Natural killer cell treated with Interleukin-12 subunit alpha and Interleukin-12 subunit beta and Interleukin-15 and Interleukin-18, amount 100 ng/mL, for 72 hours (primary cell): Measurements from ENCODE around the gene ZNF213. TPM values are rescaled to one million over a fixed set of nuclear protein-coding genes. Genes with fewer than 3 reads are reported as not detected.
"Not testable (repeated sequence)": the region's sequence is repeated elsewhere in the genome, so short reads cannot be mapped to it uniquely, and the experiment has no call there.

Experiments
- ATAC-seq, 2 donors: fragments of 150-1000 bp; cut with Tn5 transposase in 1 of 2; sonication (Bioruptor Pico), chemical (Tn5 transposase) in 1 of 2; 2 replicates each; pipeline ENCODE4 v1.10.0; 2021
- DNase-seq: peaks from one replicate; pipeline ENCODE4 v3.0.0; 2022; ENCODE audit warnings: low spot score
- H3K27ac Mint-ChIP-seq, 2 donors: 1 replicate in 1 of 2; 2 replicates in 1 of 2; pipeline ENCODE4 v1.8.0; 2022; ENCODE audit warnings: mixed read lengths in 2 of 2, mild to moderate bottlenecking in 1 of 2, moderate library complexity in 1 of 2
- H3K27me3 Mint-ChIP-seq, 2 donors: 1 replicate in 1 of 2; 2 replicates in 1 of 2; pipeline ENCODE4 v1.8.0; 2022; ENCODE audit warnings: mixed read lengths in 2 of 2
- H3K36me3 Mint-ChIP-seq: one replicate; pipeline ENCODE4 v1.8.0; 2022; ENCODE audit warnings: mixed read lengths
- H3K4me1 Mint-ChIP-seq, 2 donors: 1 replicate in 1 of 2; 2 replicates in 1 of 2; pipeline ENCODE4 v1.8.0; 2022; ENCODE audit warnings: low read depth in 2 of 2, mixed read lengths in 2 of 2, mild to moderate bottlenecking in 1 of 2
- H3K4me3 Mint-ChIP-seq: one replicate; pipeline ENCODE4 v1.8.0; 2022; ENCODE audit warnings: mixed read lengths
- H3K9me3 Mint-ChIP-seq: 2 replicates; pipeline ENCODE4 v1.8.0; 2022; ENCODE audit warnings: mixed read lengths
- total RNA-seq, 2 donors: library from RNA; stranded (reverse); gene quantifications; one replicate each; pipeline ENCODE4 v1.2.3, GENCODE V29; 2022

ZNF213 gene
- total RNA-seq, 2 donors from 2014 or later, result 8.5 to 11.6 TPM

DNA sequence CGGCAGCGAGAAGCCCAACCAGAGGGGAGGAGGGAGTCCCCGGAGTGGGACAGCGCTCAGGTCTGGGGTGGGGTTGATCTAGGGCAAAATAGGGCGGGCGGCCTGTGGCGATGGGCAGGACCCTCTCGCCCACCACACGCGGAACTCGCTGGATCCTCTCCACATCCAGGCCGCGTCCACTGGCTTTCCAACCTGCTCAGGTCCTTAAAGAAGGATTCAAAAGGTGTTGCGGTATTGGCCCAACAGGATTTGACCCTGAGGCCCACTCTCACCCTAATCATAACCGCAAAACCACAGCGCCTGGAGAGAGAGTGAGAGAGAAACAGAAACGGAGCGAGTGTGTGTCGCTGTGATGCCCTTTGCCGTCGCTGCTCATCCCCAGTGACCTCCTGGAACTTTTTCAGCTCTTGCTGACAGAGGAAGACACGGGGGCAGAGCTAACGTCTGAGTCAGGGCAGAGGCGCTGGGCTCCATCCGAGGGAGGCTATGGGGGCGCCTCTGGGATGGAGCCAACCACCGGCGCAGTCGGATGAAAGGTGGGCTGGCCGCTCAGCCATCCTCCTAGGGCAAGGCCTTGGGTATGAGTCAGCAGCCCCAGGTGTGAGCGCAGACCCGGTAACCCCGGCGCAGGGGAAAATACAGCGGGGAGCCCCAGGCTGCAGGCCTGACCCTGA, 36.5 kb downstream of the ZNF213 start:
- DNase-seq (peak; percentile 63), ATAC-seq (peak; percentile 51 to 76)
- Mint-ChIP-seq H3K27ac (peak overlapping the region; percentile 74 to 86), H3K36me3 (no peaks in the 10 kb centered on the region), H3K27me3 (peaks cover 18 to 21% of the 10 kb centered on the region in 2 donors), H3K9me3 (no peaks in the 10 kb centered on the region), H3K4me3 (peak overlapping the region; percentile 83), H3K4me1 (peaks cover 25 to 31% of the 10 kb centered on the region in 2 donors)

DNA sequence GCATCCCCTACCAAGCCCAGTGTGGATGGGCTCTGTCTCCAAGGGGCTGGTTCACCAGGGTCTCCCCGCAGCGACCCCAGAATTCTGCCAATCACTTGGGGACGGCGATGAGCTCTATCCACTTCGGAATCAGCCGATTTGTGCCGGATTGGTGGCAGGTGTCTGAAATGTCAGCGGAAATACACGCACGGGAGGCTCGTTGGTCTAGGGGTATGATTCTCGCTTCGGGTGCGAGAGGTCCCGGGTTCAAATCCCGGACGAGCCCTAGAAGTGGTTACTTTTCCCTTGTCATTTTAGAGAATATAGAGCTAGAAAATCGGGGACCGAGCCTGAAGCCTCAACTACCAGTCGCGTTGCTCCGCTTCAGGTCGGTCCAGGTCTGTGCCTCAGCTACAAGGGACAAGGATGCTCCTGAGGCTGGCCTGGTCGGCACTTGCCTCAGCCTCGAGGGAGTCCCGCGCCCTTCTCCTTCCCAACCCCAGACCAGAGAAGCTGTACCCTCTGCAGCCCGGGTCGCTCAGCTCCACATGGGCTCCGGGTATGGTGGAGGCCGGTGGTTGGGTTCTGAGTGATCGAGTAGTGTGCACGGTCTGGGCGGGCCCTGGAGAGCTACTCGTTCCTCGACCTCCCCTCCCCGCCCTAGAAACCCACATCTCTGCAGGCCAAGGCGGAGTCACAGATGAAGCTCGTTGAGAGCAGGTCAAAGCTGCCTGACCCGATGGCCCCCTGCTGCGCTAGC, 37.2 kb downstream of the ZNF213 start:
- Mint-ChIP-seq H3K9me3 (no peaks in the 10 kb centered on the region), H3K36me3 (no peaks in the 10 kb centered on the region), H3K4me3 (peak overlapping the region; percentile 83), H3K27me3 (peaks cover 22% of the 10 kb centered on the region in 2 donors), H3K27ac (peak overlapping the region; percentile 74 to 86), H3K4me1 (peaks cover 25 to 31% of the 10 kb centered on the region in 2 donors)
- ATAC-seq (peak; percentile 70 to 84), DNase-seq (no peak)

DNA sequence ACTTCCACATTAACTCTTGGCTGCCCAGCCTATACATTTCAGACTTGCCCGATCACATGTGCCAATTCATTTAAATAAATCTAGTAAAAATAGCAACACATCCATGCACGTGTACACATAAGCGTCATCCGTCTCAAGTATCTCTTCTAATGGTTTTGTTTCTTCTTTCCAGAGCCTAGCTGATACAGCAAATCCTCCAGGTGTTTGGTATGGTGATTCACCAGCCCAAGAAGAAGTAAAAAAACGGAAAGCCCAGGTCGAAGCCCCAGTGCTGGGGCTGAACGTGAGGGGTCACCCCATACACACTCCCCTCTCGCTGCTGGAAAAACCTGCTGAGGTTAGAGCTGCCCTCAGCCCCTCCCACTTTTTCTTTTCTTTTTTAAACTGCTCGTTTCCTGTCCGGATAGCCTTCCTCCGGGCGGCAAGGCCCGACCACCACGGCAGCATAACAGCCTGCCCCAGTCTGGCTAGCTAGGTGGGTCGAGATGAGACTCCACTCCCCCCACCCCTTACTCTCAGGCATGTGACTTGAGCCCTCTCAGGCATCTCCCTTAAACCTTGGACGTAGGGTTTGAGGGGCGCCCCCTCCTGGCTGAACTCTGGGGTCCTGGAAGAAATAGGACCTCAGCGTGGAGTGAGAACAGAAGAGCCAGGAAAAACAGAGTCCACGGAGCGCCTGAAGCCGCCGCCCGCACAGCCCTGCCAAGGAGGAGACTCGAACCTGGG, 39.2 kb downstream of the ZNF213 start:
- Mint-ChIP-seq H3K27me3 (peaks cover 35 to 36% of the 10 kb centered on the region in 2 donors), H3K27ac (peak overlapping the region; percentile 69 to 88), H3K4me1 (peaks cover 25 to 31% of the 10 kb centered on the region in 2 donors), H3K9me3 (no peaks in the 10 kb centered on the region), H3K36me3 (no peaks in the 10 kb centered on the region), H3K4me3 (peak overlapping the region; percentile 76)
- DNase-seq (peak; percentile 62), ATAC-seq (no peak)

DNA sequence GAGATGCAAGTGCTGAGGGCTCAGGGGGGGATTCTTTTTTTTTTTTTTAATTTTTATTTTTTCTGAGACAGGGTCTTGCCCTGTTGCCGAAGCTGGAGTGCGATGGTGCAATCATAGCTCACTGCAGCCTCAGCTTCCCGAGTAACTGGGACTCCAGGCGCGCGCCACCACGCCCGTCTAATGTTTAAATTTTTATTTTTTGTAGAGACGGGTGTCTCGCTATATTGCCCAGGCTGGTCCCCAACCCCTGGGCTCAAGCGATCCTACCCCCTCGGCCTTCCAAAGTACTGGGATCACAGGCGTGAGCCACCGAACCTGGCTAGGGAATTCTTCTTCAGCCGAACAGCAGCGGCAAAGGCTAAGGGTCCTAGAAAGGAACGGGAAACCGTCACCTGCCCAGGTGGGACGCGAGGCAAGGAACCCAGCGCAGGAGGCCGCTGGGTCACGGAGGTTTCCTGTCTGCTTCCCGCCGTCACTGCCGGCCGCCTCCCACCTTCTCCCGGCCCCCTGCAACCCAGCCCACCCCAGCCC, 39.9 kb downstream of the ZNF213 start:
- ATAC-seq (no peak), DNase-seq (no peak)
- H3K4me3 Mint-ChIP-seq, result peak overlapping the region; percentile 76
- no peaks in the 10 kb centered on the region for H3K9me3 Mint-ChIP-seq
- peaks cover 25 to 31% of the 10 kb centered on the region in 2 donors for H3K4me1 Mint-ChIP-seq
- peaks cover 41 to 43% of the 10 kb centered on the region in 2 donors for H3K27me3 Mint-ChIP-seq
- no peaks in the 10 kb centered on the region for H3K36me3 Mint-ChIP-seq
- H3K27ac Mint-ChIP-seq, result peak overlapping the region; percentile 69 to 88

DNA sequence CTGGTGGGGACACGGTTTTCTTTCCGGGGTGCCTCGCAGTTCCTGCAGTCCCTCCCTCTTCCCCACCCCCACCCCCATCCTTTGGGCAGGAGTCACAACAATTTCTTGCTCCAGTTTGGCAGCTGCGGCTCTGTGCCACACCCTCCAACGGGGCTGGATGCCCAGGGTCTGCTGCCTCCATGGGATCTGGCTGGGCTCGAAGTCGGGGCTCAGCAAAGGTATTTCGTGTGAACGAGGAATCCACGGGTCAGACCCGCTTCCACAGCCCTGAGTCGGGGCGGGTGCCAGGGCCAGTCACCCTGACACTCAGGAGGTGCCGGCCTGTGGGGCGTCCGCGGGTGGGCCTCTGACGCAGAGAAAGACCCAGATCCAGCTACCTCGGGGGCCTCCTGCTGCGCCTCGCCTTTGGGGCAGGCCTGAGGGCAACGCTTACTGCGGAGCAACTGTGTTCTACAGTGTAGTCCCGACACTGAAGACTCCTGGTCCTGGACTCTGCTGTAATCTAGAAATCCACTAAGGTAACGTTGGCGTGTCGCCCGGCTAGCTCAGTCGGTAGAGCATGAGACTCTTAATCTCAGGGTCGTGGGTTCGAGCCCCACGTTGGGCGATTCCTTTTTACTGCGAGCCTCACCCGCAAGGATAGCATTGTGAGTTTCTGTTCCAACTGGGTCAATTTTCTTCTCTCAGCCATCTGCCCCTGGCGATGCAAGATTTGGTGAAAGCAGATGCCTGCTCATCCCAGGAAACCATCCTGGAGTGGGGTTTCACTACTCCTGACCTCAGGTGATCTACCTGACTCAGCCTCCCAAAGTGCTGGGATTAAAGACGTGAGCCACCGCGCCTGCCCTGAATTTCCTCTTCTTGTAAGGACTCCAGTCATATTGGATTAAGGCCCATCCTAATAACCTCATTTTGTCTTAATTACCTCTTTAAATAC, 40.6 kb downstream of the ZNF213 start:
- peak in 1 of 2 donors; percentile 36 for ATAC-seq
- peaks cover 48 to 49% of the 10 kb centered on the region in 2 donors for H3K27me3 Mint-ChIP-seq
- peaks cover 27 to 31% of the 10 kb centered on the region in 2 donors for H3K4me1 Mint-ChIP-seq
- H3K27ac Mint-ChIP-seq, result peak overlapping the region in 1 of 2 donors; percentile 41
- DNase-seq, result no peak
- peak overlapping the region; percentile 42 for H3K4me3 Mint-ChIP-seq
- no peaks in the 10 kb centered on the region for H3K36me3 Mint-ChIP-seq
- no peaks in the 10 kb centered on the region for H3K9me3 Mint-ChIP-seq

DNA sequence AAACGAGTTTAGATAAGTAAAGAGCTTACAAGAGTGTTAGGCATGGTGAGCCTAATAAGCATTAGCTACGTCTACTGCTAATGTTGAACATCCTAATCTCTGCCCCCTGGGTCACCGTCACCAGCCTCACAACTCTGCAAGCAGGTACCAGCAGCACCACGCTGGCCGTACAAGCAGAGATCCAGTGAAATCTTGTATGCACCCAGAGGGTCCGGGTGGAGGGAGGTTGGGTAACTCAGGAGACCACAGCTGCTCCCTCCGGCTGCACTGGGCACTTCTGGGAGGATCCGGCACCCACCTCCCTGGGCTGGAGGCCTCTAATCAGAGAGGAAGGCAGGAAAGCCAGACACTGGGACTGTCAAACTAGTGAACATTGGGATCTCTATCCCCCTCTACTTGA, 44.8 kb downstream of the ZNF213 start:
- no peak for ATAC-seq
- Mint-ChIP-seq H3K4me1 (peaks cover 19 to 27% of the 10 kb centered on the region in 2 donors), H3K36me3 (no peaks in the 10 kb centered on the region), H3K9me3 (no peaks in the 10 kb centered on the region), H3K27ac (no peak overlapping the region), H3K27me3 (peaks cover 49 to 62% of the 10 kb centered on the region in 2 donors), H3K4me3 (no peak overlapping the region)
- DNase-seq, result no peak

DNA sequence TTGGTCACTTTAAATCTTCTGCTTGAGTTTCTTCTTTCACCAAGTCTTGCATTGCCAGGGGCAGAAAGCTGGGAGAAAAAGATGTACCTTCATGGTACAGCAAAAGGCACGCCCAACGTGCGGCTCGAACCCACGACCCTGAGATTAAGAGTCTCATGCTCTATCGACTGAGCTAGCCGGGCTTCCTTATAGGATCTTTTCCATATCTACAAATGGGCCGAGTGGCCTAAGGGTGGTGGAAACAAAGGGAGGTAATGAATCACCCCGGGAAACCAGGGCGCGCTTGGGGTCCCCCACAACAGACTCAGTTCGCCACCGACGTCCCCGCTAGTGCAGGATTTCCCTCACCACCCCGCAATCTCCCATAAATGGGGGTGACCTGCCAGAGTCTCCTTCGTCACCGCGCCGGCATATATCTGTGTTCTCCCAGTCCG, 45.6 kb downstream of the ZNF213 start:
- no peak overlapping the region for H3K27ac Mint-ChIP-seq
- H3K9me3 Mint-ChIP-seq, result no peaks in the 10 kb centered on the region
- peaks cover 19 to 25% of the 10 kb centered on the region in 2 donors for H3K4me1 Mint-ChIP-seq
- DNase-seq (no peak), ATAC-seq (no peak)
- no peaks in the 10 kb centered on the region for H3K36me3 Mint-ChIP-seq
- H3K27me3 Mint-ChIP-seq, result peaks cover 49 to 64% of the 10 kb centered on the region in 2 donors
- H3K4me3 Mint-ChIP-seq, result no peak overlapping the region

DNA sequence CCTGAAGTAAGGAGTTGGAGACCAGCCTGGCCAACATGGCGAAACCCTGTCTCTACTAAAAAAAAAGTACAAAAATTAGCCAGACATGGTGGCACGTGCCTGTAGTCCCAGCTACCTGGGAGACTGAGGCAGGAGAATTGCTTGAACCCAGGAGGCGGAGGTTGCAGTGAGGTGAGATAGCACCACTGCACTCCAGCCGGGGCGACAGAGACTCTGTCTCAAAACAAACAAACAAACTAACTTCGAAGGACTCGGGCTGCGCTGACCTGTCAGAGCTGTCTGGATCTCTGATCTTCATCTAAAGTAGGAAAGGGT, 47.4 kb downstream of the ZNF213 start:
- not testable (repeated sequence) for H3K9me3 Mint-ChIP-seq, H3K36me3 Mint-ChIP-seq, DNase-seq, ATAC-seq
- H3K4me1 Mint-ChIP-seq, result peaks cover 19 to 23% of the 10 kb centered on the region in 2 donors
- peaks cover 50 to 68% of the 10 kb centered on the region in 2 donors for H3K27me3 Mint-ChIP-seq
- H3K27ac Mint-ChIP-seq, result peak overlapping the region; percentile 79 to 80
- peak overlapping the region; percentile 85 for H3K4me3 Mint-ChIP-seq

DNA sequence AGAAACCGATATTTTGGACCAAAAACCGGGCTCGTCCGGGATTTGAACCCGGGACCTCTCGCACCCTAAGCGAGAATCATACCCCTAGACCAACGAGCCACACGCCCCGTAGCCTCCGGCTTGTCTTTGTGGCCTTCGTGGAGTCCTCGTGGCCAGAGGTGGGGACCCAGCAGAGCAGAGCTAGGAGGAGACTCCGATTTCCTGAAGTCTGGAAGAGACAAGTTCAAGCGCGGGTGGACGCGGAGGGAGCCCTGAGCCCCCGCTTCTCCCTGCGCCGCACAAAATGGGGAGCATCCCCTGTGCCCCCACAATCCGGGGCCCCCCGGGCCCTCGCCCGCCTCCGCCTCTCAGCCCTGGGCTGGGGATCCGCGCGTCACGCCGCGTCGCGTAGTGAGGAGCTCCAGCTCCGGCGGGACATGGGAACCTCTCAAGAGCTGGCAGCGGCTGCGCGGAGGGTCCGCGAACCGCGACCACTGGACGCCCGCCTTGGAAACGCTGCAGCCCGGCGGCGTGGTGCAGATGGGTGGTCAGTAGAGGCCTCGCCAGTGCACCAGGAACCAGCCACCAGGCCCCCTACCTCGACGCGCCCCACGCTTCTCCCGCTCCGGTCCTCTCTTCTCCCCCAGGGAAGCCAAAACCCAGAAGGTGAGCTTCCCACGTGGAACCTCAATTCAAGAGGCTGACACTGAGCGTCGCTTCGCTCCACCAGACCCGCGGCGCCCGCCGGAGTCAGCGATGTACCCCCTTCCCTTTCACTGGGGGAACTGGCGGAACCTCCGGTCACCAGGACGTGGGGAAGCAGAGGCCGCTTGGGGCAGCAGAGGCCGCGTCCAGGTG, 48.0 kb downstream of the ZNF213 start:
- Mint-ChIP-seq H3K27me3 (peaks cover 48 to 68% of the 10 kb centered on the region in 2 donors), H3K36me3 (peaks cover 3% of the 10 kb centered on the region), H3K4me3 (peak overlapping the region; percentile 85), H3K9me3 (no peaks in the 10 kb centered on the region), H3K4me1 (peaks cover 23 to 29% of the 10 kb centered on the region in 2 donors), H3K27ac (peak overlapping the region; percentile 79 to 80)
- DNase-seq (no peak), ATAC-seq (peak; percentile 78 to 84)

DNA sequence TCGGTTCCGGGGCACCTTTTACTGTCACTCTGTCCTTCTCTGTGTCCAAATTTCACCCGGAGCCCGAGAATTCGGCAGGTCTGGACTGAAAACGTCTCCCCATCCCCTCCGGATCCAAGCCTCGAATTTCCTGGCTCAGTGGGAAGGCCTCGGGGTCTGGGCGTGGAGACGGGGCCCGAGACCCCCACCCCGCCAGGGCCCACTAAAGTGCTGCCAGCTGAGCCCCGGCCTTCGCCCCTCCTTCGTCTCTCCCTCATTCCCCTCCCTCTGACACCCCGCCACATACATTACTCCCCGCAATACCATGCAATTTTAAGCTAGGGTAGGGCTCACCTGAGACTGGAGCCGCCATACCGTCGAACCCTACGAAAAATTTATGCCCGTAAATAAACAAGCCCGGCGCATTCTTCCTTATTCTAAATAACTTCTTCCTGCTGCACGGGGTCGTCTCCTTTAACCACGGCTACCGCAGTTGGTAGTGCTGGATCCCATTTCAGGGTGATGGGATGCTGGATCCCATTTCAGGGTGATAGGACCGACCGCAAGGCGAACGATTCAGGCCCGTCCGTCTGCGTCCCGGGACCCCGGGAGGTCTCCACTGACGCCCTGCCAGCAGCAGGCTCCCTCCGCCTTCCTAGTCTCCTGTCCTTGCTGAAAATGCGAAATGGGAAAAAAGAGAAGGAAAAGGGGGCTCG, 48.8 kb downstream of the ZNF213 start:
- DNase-seq (no peak), ATAC-seq (no peak)
- H3K9me3 Mint-ChIP-seq, result no peaks in the 10 kb centered on the region
- H3K27ac Mint-ChIP-seq, result peak overlapping the region; percentile 79 to 88
- H3K36me3 Mint-ChIP-seq, result peaks cover 5% of the 10 kb centered on the region
- H3K4me3 Mint-ChIP-seq, result peak overlapping the region; percentile 77
- H3K4me1 Mint-ChIP-seq, result peaks cover 28 to 34% of the 10 kb centered on the region in 2 donors
- peaks cover 45 to 68% of the 10 kb centered on the region in 2 donors for H3K27me3 Mint-ChIP-seq

DNA sequence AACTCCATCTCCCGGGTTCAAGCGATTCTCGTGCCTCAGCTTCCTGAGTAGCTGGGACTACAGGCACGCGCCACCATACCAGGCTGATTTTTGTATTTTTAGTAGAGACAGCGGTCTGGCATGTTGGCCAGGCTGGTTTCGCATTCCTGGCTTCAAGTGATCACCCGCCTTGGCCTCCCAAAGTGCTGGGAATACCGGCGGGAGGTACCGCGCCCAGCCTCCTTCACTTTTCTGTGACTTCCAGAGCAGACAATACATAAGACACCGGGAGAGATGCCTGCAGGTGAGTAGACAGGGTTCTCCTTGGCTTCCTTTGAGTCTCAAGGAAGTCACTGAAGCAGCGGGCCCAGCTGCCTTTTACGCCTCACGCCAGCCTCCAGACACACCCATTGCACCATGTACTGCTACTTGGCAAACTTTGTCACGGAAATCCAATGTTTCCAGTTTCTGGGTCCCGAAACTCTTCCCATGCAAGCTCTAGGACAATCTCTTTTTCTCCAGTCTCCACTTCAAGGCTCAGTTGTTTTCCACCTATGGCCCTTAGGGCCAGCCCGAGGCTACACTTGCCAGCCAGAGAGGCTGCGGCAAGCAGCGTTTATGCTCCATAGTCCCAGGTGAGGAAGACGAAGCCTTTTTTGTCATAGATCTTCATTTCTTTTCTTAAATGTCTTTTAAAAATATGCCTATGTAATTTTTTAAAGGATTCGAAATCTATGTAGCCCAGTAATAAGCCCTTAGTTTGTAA, 52.3 kb downstream of the ZNF213 start:
- peaks cover 44 to 69% of the 10 kb centered on the region in 2 donors for H3K27me3 Mint-ChIP-seq
- H3K27ac Mint-ChIP-seq, result peak overlapping the region; percentile 57 to 84
- peaks cover 47 to 60% of the 10 kb centered on the region in 2 donors for H3K4me1 Mint-ChIP-seq
- DNase-seq, result no peak
- H3K4me3 Mint-ChIP-seq, result peak overlapping the region; percentile 75
- ATAC-seq, result no peak
- H3K36me3 Mint-ChIP-seq, result peaks cover 5% of the 10 kb centered on the region
- H3K9me3 Mint-ChIP-seq, result no peaks in the 10 kb centered on the region
